ENCODE data around the gene CDK9.

- TF ChIP-seq CTCF (IDR thresholded peaks at IDR 0.05) (no peak), POLR2A (IDR thresholded peaks at IDR 0.05) (no peak)
These were observed 13.2 kb upstream of the CDK9 start for GRCh38 chr9:127772603-127773002.

Measured in body of pancreas (tissue), 4 donors.